ENCODE data around the gene ITPK1. TPM values are rescaled to one million over a fixed set of nuclear protein-coding genes. Genes with fewer than 3 reads are reported as not detected.

The ITPK1 gene
- total and polyA plus RNA-seq, 2 donors (not counting 3 experiments of a cell fraction or from before 2014, with no cell fraction given), result 39.6 to 51.8 TPM

GRCh38 chr14:92954933-92955332 lies 160.8 kb downstream of the ITPK1 start:
- Histone ChIP-seq H3K79me2 (ENCODE audit: control insufficient read depth, insufficient read depth, low read length) (no peaks in the 10 kb centered on the region), H3K9ac (replicated peaks; ENCODE audit: extremely low read depth, insufficient read depth, low read length) (no peak overlapping the region), H3K27ac (ENCODE audit: insufficient read depth, low read depth, low read length) (no peak overlapping the region), H3K9me3 (replicated peaks; ENCODE audit: control insufficient read depth, insufficient read depth, low read length) (no peaks in the 10 kb centered on the region), H2AFZ (ENCODE audit: low read depth, low read length) (no peak overlapping the region), H3K36me3 (ENCODE audit: control insufficient read depth in 2 of 2, extremely low read depth in 1 of 2, insufficient read depth in 2 of 2, low read length in 2 of 2) (peaks cover 0 to 2% of the 10 kb centered on the region in 2 experiments), H3K4me3 (replicated peaks in 1 of 3; ENCODE audit: insufficient read depth in 1 of 3, low read depth in 1 of 3, low read length in 3 of 3) (no peak overlapping the region), H3K4me2 (ENCODE audit: insufficient read depth, low read length) (no peak overlapping the region), H3K4me1 (ENCODE audit: control insufficient read depth, extremely low read depth, insufficient read depth, low read length) (no peaks in the 10 kb centered on the region), H3K27me3 (ENCODE audit: control insufficient read depth in 2 of 2, insufficient read depth in 2 of 2, low read length in 2 of 2) (no peaks in the 10 kb centered on the region), H3K9me1 (replicated peaks; ENCODE audit: control insufficient read depth, extremely low read depth, insufficient read depth, low read length) (no peaks in the 10 kb centered on the region), H4K20me1 (replicated peaks; ENCODE audit: control insufficient read depth, extremely low read depth, insufficient read depth, low read length) (no peaks in the 10 kb centered on the region)
- intact Hi-C loops (cut with micrococcal nuclease) (loop anchor here (5.0 kb wide), 2 partner anchors 587 to 662 kb away; no protein-coding TSS in a partner anchor), dilution Hi-C loops (cut with MboI; ENCODE audit: extremely low pct_ligation_motif_present, low sequenced_read_pairs) (loop anchor here (25.0 kb wide), 1 partner anchor 182 kb away; no protein-coding TSS in a partner anchor)
- no TSS peak for BruUV-seq (replicated peaks)
- FAIRE-seq, result no peak
- TF ChIP-seq POLR2A (IDR thresholded peaks at IDR 0.05; ENCODE audit: low read depth, low read length) (no peak), FOS (IDR thresholded peaks at IDR 0.05; ENCODE audit: borderline replicate concordance, insufficient read depth, low read length) (no peak), POLR2AphosphoS5 (IDR thresholded peaks at IDR 0.05; ENCODE audit: insufficient read depth, low read depth, low read length) (no peak), GATA2 (IDR thresholded peaks at IDR 0.05; ENCODE audit: insufficient read depth, insufficient read length, low read depth, low read length) (no peak), EZH2 (IDR thresholded peaks at IDR 0.05; ENCODE audit: borderline replicate concordance, low read depth, low read length, severe bottlenecking) (no peak), JUN (IDR thresholded peaks at IDR 0.05; ENCODE audit: borderline replicate concordance, insufficient read depth, insufficient read length, low read depth) (no peak), CTCF (IDR thresholded peaks at IDR 0.05; ENCODE audit: extremely low read depth in 1 of 2, insufficient read depth in 1 of 2, low read depth in 1 of 2, low read length in 2 of 2) (no peak), MYC (IDR thresholded peaks at IDR 0.05; ENCODE audit: low read depth, low read length) (no peak)
- TF ChIP-seq, protein P1, sequence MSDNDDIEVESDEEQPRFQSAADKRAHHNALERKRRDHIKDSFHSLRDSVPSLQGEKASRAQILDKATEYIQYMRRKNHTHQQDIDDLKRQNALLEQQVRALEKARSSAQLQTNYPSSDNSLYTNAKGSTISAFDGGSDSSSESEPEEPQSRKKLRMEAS (IDR thresholded peaks at IDR 0.05; ENCODE audit: insufficient read depth, insufficient read length), result no peak
- ChIA-PET CTCF (interaction anchor here (1.2 to 5.5 kb wide), 6 partner anchors 78 to 264 kb away, joined by 3 to 109 read pairs (median 18); no protein-coding TSS in a partner anchor), POLR2A (no interaction called here)
- DNase-seq (ENCODE audit: low read depth, low spot score), result no peak
